ENCODE data around the gene NDUFS7.
A peak's percentile ranks its signal among the peaks of the same experiment; 100 is the strongest.

NDUFS7 gene

DNA sequence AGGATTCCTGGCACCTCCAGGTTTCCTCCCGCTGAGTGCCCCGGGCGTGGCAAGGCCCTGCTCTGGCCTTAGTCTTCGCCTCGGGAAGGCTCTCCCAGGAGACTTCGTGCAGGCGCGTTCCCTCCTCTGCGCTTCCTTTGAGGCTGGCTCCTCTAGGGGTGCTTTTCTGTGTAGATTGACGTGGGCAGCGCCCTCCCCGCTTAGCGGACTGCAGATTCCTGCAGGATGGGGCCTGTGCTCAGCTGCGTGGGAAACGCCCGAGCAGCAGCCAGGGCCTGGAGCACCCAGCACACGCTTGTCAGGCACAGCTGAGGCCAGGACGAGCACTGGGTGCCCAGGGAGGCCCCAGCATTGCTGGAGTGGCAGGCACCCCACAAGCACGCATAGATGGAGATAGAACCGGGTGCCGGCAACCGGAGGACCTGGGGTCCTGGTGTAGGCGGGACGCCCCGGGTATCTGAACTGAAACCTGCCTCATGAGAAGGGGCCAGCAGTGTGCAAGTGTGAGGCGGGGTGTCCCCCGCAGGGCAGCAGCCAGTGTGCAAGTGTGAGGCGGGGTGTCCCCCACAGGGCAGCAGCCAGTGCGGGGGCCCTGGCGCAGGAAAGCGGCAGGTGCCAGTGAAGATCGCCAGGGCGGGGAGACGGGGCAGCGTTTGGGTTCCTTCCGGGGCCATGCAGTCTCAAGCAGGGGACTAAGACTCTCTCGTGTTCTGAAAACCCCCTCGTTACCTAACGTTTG lies 3.4 kb downstream of the NDUFS7 start:
- no peak for DNase-seq

DNA sequence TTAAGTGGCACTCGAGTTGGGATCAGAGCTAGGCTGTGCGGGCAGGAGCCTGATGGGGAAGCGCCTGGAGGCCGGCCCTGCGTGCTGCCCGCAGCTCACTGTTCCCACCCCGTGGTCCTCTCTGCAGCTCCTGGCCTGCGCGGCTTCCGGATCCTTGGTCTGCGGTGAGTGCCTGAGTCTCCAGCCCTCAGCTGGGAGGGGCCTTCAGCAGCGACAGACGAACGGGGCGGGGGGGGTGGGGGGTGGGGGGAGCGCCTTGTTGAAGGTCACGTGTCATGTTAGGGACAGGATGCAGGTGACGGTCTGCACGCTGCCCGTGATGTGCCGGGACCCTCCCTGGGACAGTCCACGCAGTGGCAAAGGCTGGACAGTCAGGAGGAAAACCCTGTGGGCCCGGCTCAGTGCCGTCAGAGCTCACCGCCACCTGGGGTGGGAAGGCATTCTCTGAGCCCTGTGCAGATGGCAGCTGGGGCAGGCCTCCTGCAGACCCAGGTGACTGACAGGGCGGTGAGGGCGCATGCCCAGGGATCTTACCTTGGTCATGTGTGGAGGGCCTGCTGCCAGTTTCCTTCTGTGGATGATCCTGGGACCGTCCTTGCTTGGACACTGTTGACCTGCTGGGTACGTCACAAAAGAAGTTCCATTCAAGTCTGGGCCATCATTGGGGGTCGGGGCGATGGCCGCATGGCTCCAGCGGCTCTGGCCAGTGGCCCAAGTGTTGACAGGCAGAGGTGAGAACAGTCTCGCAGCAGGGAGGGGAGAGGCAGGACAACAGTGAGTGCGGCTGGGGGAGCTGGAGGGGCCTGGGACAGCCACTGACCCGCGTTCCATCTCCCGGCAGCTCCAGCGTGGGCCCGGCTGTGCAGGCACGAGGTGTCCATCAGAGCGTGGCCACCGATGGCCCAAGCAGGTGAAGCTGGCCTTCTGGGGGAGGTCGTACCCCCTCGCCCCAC lies 4.3 kb downstream of the NDUFS7 start:
- DNase-seq, result no peak

DNA sequence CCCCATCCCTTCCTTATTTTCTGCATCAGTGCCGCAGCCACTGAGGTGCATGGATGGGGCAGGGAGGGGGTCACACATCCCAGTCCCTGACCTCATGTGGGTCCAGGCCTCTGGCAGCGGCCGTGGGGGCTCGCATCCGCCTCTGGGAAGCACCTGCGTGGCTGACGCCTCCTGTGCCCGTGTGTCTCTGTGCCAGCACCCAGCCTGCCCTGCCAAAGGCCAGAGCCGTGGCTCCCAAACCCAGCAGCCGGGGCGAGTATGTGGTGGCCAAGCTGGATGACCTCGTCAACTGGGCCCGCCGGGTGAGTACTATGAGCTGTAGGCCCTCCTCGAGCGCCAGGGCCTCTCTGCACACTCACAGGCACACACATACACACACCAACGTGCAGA lies 4.9 kb downstream of the NDUFS7 start:
- no peak for DNase-seq

DNA sequence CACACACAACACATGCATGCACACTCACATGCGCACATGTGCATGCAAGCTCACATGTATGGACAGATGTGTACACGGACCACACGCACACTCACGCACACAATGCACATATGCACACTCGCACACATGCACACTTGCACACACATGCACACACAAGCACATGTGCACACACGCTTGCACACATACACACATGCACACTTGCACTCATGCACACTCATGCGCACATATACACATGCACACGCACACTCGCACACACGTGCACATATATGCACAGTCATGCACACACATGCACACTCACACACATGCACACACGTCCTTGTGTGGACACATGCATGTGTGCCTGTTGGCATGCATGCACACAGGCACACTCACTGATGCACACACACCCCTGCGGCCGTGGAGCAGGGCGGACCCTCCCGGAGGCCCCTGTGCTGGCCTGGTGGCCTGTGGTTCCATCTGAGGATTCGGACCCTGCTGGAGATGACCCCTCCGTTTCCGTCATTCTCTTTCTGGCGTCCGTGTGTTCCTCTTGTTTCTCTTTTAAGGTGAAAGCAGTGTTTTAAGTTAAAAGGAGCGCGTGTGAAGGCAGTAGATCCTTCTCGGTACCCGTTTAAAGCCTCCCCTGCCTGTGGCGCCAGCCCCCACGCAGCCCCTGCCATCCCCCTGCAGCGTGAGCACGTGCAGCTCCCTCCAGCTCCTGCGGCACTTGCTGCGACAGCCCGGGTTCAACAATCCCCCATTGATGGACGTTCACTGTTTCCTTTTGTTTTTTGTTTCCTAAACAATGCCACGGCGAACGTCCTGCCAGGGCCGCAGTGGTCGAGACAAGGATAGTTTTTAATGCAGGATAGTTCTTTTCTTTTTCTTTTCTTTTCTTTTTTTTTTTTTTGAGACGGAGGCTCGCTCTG lies 5.6 kb downstream of the NDUFS7 start:
- DNase-seq, result no peak

DNA sequence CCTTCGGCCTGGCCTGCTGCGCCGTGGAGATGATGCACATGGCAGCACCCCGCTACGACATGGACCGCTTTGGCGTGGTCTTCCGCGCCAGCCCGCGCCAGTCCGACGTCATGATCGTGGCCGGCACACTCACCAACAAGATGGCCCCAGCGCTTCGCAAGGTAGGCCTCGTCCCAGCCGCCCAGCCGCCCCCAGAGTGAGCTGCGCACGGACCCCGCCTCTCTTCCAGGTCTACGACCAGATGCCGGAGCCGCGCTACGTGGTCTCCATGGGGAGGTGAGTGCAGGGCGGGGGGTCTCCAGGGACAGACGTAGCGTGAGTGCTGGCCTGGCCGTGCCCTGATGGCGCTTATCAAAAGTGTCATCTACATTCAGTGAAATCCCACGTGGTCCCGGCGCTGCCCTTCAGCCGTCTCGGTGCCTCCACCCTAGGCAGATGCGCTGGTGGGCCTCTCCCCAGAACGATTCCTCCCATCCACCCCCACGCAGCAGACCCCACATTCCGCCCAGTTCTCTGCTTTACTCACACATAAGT lies 7.2 kb downstream of the NDUFS7 start:
- DNase-seq, result no peak

DNA sequence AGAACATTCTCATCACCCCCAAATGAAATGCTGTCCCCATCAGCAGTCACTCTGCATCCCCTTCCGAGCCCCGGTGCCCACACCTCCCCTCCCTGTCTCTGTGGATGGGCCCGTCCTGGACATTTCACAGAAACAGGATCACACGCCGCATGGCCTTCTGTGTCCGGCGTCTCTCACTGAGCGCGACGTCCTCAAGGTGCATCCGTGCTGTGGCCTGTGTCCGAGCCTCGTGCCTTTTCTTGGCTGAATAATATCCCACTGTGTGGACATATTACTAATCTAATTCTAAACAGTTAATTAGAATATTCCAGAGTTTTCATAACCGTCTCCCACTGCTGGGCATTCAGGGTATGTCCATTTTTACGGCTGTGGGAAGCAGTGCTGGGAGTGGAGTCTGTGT lies 8.7 kb downstream of the NDUFS7 start:
- DNase-seq, result no peak

DNA sequence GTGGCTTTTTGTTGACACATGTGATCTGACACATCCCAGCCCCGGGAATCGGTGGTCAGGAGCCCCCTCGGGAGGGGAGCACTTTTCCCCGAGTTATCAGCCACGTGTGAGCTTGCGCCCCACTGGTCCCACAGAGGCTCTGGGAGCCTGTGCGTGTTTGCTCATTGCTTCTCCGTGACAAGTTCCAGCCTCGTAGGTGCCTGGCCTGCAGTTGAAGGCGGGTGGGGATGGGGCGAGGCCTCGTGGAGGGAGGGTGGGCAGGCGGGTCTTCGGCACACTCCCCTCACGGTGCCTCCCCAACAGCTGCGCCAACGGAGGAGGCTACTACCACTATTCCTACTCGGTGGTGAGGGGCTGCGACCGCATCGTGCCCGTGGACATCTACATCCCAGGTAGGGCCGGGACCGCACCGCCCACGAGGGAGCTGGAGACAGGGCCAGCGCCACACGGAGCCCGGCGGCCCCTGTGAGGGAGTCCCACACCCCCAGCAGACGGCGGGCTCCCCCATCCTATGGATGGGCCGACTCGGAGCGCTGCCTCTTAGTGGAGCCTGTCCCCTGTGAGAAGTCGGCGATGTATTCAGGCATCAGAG lies 9.3 kb downstream of the NDUFS7 start:
- no peak for DNase-seq

DNA sequence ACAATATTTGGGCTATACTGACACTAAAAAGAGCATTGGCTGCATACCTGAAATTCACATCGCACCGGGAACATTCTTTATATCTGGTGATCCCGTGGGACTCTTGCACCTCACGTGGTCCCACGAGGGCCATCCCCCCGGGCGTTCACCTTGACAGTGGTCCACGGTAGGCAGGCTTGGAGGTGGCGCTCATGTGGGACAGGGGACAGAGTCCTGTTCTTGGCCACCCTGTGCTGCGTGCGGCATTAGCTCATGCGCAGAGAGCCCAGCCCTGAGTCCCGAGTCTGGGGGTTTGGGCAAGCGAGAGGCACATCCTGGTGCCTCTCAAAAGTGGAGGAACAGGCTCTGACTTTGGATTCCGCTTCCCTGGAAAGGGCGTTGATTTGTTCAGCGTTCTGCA lies 10.1 kb downstream of the NDUFS7 start:
- no peak for DNase-seq

DNA sequence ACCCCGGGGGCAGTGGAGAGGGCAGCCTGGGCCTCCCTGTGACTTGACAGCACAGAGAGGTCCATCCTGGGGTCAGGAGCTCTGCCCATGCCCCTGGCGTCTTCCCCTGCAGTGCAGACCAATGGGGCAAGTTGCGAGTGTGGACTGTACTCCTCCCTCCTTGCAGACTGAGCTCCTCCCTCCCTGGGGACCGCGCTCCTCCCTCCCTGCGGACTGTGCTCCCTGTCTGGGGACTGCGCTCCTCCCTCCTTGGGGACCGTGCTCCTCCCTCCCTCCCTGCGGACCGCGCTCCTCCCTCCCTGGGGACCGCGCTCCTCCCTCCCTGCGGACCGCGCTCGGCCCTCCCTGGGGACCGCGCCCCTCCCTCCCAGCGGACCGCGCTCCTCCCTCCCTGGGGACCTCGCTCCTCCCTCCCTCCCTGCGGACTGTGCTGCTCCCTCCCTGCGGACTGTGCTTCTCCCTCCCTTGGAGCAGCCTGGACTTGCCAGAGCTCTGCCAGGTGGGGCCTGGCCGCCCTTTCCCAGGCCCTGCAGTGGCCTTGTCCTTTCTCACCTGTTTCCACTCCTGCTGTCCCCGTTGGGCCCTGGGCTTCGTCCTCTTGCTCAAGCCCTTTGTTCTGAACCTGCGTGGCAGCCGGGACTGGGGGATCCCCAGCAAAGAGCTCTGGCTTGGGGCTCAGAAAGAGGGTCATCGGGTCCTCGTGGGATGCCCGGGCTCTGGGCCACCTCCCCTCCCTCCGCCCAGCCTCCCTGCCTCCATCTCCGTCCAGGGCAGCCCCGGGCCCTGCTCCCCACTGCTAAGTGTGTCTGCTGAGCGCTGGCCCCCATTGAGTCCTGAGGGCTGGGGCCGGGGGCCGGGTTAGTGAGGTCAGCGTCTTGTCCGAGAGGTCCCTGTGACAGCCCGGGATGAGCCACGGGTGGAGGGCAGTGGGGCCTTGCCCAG lies 10.8 kb downstream of the NDUFS7 start:
- no peak for DNase-seq

DNA sequence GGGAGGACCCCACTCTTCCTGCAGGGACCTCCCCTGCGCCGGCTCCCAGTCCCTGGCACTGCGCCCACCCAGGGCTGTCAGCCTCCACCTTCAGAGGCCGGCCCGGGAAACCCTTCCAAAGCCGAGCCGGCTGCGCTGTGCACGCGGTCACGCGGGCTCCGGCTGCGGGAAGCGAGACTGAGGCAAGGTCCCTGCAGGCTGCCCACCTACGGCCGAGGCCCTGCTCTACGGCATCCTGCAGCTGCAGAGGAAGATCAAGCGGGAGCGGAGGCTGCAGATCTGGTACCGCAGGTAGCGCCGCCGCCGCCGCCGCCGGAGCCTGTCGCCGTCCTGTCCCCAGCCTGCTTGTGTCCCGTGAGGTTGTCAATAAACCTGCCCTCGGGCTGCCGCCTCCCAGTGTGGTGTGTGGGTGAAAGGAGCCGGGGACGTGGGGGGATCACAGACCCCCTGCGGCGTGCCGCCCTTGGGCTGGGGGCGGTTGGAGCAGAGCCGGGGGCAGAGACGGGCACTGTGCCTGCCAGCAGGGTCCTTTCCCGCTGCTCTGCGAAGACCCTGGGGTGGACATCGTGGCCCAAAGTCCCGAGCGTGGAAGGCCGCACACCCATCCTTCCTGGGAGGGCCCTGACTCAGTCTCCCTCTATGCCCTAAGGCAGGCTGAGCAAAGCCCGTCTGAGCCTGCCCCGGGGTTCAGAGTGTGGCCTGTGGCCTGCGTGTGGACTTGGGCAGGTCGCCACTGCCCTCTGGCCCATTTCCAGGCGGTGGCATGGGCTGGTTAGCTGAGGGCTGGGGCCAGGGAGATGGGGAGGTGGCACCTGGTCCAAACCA lies 11.7 kb downstream of the NDUFS7 start:
- no peak for DNase-seq

DNA sequence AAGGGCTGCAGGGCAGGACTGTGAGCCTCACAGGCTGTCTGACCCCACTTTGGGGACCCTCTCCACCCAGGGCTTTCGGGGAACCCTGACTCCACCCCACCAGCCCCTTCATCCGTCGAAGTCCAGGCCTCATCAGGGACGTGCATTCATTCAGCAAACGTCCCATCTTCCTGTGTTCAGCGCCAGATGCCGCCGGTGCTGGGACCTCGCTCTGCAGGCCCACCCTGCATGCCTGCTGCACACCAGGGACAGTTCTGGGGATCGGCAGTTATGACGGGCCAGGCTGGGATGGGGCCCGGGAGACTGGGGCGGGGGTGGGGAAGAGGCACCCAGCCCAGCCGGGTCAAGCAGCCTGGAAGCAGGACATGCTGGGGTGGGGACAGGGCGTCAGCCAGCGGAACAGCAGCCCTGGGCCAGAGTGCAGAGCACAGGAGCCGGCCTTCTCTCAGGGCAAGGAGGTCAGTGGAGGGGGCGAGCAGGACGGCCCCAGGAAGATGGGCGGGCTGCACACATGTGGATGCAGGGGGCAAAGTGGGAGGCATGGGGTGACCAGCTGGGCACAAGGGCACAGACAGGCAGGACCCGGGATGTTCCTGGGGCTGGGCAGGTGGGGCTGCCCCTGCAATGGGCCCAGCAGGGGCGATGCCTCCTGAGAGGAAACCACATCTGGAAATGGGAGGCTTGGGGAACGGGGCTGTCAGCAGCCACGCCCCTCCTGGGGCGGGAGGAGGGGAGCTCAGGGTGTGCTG lies 12.5 kb downstream of the NDUFS7 start:
- no peak for DNase-seq

DNA sequence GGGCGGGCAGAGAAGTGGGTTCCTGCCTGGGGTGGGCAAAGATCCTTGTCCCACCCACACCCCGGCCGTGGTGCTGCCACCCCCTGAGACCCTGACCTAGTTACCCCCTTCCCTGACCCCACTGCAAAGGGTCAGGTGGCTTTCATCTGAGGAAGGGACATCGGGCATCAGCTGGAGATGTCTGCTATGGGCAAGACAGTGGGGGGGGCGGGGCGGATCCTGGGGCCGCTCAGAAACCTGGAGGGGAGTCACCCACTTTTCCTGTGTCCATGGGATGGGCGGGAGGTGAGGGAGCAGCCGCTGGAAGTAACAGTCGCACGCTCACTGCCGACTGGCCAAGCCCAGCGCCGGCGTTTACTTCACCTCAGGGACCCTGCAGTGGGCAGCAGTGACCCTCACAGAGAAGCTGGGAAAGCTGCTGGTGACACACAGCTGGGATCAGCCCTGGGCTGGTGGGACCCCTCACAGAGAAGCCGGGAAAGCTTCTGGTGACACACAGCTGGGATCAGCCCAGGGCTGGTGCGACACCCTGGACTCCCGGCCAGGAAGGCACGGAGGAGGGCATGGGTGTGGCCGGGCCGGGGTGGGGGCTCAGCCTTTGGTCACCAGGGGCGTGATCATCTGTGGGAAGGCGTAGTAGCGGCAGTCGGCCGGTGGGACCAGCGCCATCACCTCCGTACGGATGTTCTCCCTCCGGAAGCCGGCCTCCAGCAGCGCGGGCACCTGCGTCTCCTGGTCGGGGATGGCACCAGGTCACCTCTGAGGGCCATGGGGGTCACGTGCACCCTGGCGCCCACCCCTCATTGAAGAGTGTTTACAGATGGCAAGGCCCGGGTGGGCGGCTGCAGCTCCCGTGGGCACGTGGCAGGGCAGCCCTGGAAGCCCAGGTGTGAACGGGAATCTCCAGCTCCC lies 13.3 kb downstream of the NDUFS7 start:
- no peak for DNase-seq

DNA sequence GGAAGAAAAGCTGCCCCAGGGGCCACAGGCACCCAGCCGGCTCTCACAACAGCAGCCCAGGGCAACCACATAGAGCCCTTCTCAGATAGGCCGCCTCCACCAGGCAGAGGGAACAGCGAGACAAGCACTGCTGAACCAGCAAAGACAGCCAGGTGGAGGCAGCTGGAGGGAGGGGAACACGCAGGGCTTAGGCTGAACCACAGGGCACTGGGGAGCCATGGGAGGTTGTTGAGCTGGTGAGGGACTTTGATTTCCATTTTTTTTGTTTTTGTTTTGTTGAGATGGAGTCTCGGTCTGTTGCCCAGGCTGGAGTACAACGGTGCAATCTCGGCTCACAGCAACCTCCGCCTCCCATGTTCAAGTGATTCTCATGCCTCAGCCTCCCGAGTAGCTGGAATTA lies 14.1 kb downstream of the NDUFS7 start:
- DNase-seq, result no peak

DNA sequence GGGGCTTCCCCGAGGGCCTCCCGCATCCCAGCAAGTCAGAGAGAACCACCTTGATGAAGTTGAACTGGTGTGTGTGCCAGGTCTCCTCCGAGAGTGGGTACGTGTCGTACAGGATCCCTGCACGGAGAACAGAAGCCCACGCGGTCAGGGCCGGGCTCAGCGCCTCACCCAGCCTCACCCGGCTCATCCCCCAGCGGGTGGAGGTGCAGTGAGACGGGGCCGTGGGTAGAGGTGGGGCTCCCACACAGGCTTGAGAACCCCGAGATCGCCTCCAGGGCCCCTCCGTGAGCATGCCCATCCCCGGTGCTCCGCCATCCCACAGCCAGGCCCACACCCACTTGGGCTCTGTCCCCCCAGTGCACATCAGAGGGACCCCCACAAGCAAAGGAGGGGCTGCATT lies 15.4 kb downstream of the NDUFS7 start:
- DNase-seq, result no peak

DNA sequence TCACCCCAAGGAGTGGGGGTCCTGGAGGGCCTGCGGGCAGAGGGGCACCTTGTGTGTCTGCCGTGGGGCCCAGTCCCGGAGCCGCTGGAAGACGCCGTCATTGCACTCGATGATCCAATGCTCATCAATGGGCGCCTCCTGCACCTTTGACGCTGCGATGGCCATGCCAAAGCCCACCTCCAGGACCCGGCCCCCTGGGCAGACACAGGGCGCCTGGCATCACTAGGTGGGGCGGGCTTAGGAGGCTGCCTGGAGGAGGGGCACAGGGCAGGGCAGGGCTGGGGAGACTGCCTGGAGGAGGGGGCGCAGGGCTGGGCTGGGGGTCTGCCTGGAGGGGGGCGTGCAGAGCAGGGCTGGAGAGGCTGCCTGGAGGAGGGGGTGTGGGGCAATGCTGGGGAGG lies 16.0 kb downstream of the NDUFS7 start:
- DNase-seq, result no peak

DNA sequence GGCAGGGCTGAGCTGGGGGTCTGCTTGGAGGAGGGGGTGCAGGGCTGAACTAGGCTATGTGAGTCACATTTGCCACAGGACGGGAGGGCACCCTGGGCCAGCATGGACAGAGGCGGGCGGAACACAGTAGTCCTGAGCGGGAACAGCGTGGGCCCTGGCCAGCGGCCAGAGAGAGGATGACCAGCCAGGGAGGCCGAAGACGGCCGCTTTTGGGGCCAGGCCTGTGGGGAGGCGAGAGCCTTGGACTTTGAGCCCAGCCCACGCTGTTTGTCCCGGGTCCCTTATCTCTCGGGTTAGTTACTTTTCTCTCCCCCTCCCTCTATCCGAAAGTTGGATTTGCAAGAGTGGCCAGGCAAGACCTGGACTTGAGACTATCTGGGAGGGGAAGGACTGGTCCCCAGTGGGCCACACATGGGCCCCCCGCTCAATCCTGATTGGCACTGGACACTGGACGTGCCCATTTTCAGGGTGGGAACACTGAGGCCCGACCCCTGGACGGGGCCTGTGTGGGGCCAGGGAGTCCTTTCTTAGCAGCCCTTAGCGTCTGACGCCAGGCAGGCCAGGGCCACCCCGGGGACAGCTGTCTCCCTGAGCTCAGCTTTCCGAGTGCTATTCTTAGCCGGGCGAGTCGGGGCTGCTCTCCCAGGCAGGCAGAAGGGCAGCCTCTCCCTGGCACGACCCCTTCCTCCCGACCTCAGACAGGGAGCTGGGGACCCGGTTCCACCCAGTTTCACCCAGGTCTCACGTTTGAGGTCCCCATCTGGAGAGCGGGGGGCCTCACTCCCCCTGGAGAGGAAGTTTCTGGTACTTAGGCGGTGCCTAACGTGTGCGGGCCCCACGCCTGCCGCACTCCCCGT lies 16.8 kb downstream of the NDUFS7 start:
- DNase-seq, result no peak

DNA sequence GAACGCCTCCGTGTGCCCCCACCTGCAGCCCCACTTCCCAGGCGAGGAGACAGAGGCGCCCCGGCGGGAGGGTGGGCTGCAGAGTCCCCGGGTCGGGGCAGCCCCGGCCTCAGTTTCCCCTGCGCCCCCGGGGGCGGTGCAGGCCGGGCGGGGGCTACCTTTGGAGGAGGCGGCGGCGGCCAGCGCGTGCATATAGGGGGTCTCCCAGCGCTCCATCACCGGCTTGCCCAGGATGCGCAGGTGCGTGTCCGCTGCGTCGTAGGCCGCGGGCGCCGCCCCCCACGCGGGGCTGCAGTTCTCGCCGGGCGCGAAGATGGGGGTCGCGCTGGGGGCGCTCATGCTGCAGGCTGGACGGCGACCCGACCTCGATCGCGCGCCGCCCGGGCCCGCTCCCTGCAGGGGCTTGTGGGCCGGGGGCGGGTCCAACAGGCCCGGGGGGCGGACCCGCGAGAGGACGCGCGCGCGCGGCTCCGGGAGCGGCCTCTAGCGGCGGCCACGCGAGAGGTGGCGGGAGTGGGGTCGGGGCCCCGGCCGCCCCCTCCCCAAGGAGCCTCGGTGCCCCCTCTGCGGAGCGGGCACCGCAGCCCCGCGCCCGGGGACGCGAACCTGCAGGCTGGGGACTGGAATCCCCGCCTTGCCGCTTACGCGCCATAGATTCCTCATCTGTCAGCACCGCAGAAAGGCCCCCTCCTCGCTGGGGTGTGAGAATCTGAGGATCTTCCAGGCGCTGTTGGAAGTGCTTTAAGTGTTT lies 17.6 kb downstream of the NDUFS7 start, which contains the start of gene GAMT:
GAMT (minus strand) TSS at position 405 of the 751 bp plus-strand sequence; CDS start at position 339, 66 bp downstream.
- DNase-seq, result peak; percentile 54

Data from activated CD4-positive, alpha-beta T cell treated with anti-CD3 and anti-CD28 coated beads, Interleukin-2, amount 50 U/mL, for 16 hours (primary cell).